Neural crest cell (in vitro differentiated cells): ENCODE data around the gene UROC1. TPM values are rescaled to one million over a fixed set of nuclear protein-coding genes. Genes with fewer than 3 reads are reported as not detected.

ENCODE experiments used
- DNase-seq: peaks from one replicate; pipeline ENCODE4 v3.0.0; 2021; ENCODE audit warnings: low read depth, mixed read lengths, low spot score
- H3K27ac Mint-ChIP-seq: one replicate; pipeline ENCODE4 v1.8.0; 2021; ENCODE audit warnings: mild to moderate bottlenecking, mixed read lengths; ENCODE audit not compliant: unreplicated experiment
- H3K27me3 Mint-ChIP-seq: 2 replicates; pipeline ENCODE4 v1.8.0; 2021; ENCODE audit warnings: low read depth, mild to moderate bottlenecking, mixed read lengths
- H3K36me3 Mint-ChIP-seq: 2 replicates; pipeline ENCODE4 v1.8.0; 2021; ENCODE audit warnings: low read depth, mild to moderate bottlenecking, mixed read lengths
- H3K4me1 Mint-ChIP-seq: 2 replicates; pipeline ENCODE4 v1.8.0; 2021; ENCODE audit warnings: mixed read lengths
- H3K4me3 Mint-ChIP-seq: one replicate; pipeline ENCODE4 v1.8.0; 2021; ENCODE audit warnings: mild to moderate bottlenecking, mixed read lengths
- H3K9me3 Mint-ChIP-seq: 2 replicates; pipeline ENCODE4 v1.8.0; 2021; ENCODE audit warnings: mixed read lengths
- total RNA-seq: library from RNA; stranded (reverse); gene quantifications from 2 replicates; pipeline ENCODE4 v1.2.1, GENCODE V29; 2021
- TF ChIP-seq, protein P1 (sequence below): fragments of 200-600 bp; sonication (generic); conservative IDR thresholded peaks from 2 replicates; pipeline ENCODE4 v1.5.0; 2021; ENCODE audit warnings: antibody characterized with exemption, mild to moderate bottlenecking

Gene UROC1
- total RNA-seq, 1 donor from 2014 or later, result not detected

DNA sequence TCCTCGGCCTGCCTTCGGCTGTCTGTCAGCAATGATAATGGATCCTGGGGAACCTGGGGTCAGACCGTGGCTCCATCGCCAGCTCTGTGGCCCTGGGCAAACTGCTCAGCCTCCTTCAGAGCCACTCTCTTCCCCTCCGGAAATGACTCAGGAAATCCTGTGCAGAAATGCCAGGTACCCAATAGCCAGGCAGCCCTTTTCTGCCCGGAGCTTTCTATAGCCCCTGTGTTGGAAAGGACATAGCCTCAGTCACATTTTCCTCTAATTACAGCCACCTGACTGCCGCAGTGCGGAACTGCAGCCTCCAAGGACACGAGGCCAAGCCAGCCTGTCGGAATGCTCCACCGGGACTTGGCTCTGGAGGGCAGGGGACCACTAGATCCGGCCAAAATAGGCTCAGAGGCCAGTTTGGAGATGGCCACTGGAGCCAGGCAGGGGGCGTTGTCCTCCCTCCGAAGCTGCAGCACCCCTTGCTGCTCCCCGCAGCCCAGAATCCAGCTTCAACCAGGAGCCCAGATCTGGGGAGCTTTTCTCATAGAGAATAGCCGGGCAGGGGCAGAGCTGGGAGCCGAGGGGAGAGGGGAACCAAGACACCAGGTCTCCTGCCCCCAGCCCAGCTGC, 30.3 kb downstream of the UROC1 start:
- Mint-ChIP-seq H3K4me3 (no peak overlapping the region), H3K4me1 (peaks cover 10% of the 10 kb centered on the region), H3K36me3 (no peaks in the 10 kb centered on the region), H3K9me3 (no peaks in the 10 kb centered on the region), H3K27me3 (no peaks in the 10 kb centered on the region), H3K27ac (no peak overlapping the region)
- DNase-seq, result no peak
- TF ChIP-seq, protein P1, sequence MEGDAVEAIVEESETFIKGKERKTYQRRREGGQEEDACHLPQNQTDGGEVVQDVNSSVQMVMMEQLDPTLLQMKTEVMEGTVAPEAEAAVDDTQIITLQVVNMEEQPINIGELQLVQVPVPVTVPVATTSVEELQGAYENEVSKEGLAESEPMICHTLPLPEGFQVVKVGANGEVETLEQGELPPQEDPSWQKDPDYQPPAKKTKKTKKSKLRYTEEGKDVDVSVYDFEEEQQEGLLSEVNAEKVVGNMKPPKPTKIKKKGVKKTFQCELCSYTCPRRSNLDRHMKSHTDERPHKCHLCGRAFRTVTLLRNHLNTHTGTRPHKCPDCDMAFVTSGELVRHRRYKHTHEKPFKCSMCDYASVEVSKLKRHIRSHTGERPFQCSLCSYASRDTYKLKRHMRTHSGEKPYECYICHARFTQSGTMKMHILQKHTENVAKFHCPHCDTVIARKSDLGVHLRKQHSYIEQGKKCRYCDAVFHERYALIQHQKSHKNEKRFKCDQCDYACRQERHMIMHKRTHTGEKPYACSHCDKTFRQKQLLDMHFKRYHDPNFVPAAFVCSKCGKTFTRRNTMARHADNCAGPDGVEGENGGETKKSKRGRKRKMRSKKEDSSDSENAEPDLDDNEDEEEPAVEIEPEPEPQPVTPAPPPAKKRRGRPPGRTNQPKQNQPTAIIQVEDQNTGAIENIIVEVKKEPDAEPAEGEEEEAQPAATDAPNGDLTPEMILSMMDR, result no peak

DNA sequence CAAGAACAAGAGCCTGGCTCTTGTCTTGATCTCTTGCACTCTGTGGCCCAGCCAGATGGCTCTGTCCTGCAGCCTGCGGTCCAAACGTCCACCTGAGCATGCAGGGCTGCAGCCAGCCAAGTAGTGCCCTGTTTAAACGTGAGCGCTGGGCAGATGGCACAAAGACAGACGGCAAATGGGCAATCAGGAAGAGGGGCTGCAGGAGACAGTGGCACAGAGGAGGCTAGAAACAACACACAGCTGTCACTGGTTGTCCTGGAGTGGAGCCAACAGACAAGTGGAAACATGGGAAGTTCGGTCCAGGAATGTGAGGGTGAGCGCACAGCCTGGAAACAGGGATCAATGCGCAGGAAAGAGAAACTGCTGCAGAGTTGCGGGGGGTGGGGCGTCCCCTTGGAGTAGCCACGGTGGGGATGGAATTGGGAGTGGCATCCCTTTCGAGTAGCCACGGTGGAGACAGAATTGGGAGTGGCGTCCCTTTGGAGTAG, 31.2 kb downstream of the UROC1 start:
- H3K36me3 Mint-ChIP-seq, result no peaks in the 10 kb centered on the region
- H3K27me3 Mint-ChIP-seq, result no peaks in the 10 kb centered on the region
- no peak for DNase-seq
- peaks cover 10% of the 10 kb centered on the region for H3K4me1 Mint-ChIP-seq
- no peaks in the 10 kb centered on the region for H3K9me3 Mint-ChIP-seq
- TF ChIP-seq, protein P1, result no peak
- H3K27ac Mint-ChIP-seq, result no peak overlapping the region
- H3K4me3 Mint-ChIP-seq, result no peak overlapping the region

DNA sequence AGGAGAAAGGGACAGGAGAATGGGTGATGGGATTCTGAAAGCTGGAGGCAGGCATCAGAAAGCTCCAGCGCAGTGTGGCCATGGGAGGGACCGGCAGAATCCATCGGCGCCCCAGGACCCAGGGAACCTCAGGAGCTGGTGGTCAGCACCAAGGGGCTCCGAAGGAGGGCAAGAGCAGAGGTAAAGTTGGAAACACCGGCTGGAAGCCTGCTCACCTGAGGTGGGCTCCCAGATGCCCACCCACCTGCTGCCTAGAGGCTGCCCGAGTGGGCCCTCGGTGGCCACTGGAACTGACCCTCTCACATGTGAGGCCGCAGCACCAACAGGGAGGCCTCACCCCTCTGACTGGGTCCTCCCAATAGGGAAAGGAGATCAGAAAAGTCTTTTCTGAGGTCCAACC, 31.6 kb downstream of the UROC1 start:
- no peaks in the 10 kb centered on the region for H3K36me3 Mint-ChIP-seq
- no peaks in the 10 kb centered on the region for H3K27me3 Mint-ChIP-seq
- DNase-seq, result no peak
- H3K4me1 Mint-ChIP-seq, result peaks cover 10% of the 10 kb centered on the region
- TF ChIP-seq, protein P1, result no peak
- H3K4me3 Mint-ChIP-seq, result no peak overlapping the region
- no peak overlapping the region for H3K27ac Mint-ChIP-seq
- no peaks in the 10 kb centered on the region for H3K9me3 Mint-ChIP-seq

DNA sequence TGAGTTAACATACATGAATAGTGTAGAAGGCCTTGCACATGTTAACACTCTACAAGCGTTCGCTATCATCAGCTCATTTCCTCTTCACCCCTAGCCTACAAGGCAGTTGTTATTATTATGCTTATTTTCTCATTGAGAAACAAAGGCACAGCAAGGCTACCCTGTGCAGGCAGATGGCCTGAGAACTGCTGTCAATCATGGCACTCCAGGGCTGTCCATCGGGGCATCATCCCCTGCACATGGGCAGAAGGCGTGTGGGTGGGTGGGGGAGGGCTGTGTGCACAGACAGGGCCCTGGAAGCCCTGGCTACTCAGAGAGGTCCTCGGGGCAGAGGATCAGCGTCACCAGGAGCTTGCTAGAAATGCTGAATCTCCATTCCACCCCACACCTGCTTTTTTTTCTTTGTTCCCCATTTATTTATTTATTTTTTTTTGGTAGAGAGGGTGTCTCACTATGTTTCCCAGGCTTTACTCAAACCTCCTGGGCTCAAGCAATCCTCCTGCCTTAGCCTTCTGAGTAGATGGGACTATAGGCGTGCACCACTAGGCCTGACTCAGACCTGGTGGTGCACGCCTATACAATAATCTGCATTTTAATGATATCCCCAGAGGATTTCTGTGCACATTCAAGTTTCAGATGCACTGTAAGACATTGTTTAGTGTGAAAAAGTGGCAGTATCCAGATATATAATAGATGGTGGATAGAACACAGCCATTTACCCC, 32.2 kb downstream of the UROC1 start:
- Mint-ChIP-seq H3K4me1 (peaks cover 10% of the 10 kb centered on the region), H3K4me3 (no peak overlapping the region), H3K27me3 (no peaks in the 10 kb centered on the region), H3K36me3 (no peaks in the 10 kb centered on the region), H3K27ac (no peak overlapping the region), H3K9me3 (no peaks in the 10 kb centered on the region)
- TF ChIP-seq, protein P1, result no peak
- no peak for DNase-seq

DNA sequence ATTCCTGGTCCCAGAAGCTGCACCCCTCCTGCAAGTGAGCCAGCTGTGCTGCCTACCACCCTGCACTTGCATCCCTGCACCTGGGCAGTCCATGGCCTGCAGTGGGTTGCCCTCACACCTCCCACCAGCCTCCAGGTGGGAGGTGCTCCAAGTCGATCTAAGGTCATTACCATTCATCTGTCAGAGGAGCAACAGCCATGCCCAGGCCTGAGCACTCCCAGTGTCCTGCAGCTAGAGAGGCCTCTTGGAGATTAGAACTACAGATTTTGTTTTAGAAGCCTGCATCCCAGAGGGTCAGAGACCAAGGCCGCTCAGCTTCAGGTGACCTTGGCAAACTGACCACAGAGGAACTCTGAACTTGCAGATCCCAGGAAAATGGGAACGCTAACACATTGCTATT, 32.9 kb downstream of the UROC1 start:
- peaks cover 10% of the 10 kb centered on the region for H3K4me1 Mint-ChIP-seq
- DNase-seq, result no peak
- TF ChIP-seq, protein P1, result no peak
- no peaks in the 10 kb centered on the region for H3K36me3 Mint-ChIP-seq
- H3K4me3 Mint-ChIP-seq, result no peak overlapping the region
- H3K9me3 Mint-ChIP-seq, result no peaks in the 10 kb centered on the region
- no peaks in the 10 kb centered on the region for H3K27me3 Mint-ChIP-seq
- no peak overlapping the region for H3K27ac Mint-ChIP-seq
